GM18517 (cell line): ENCODE measurements around the gene MBP.
"Not testable (repeated sequence)": the region's sequence is repeated elsewhere in the genome, so short reads cannot be mapped to it uniquely, and the experiment has no call there.

Source experiments
- ATAC-seq: cut with Tn5 transposase; IDR thresholded peaks from one replicate; pipeline ENCODE4 v1.9.1; 2021; ENCODE audit warnings: mild to moderate bottlenecking, moderate library complexity; ENCODE audit not compliant: unreplicated experiment

MBP gene

GRCh38 chr18:77031662-77032061, 100.9 kb downstream of the MBP start:
- ATAC-seq = no peak

DNA sequence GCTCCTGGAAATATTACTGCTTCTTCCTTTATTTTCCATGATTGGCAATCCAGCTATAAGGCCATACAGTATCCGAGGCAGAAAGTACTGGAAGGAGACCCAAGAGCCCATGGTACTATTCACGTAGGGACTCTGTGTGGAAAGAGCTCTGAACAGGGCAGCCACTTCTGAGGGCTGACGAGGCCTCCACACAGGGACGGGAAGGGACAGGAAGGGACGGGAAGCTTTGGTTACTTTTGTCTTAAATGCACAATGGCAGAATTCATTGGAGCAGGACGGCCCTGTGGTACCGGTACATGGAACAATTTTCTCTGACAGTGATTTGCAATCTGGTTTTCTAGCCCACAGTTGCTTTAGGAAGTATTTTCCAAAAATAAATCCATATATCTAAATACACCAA, 102.4 kb downstream of the MBP start:
- no peak for ATAC-seq

- no peak for ATAC-seq
These were observed 106.7 kb downstream of the MBP start for GRCh38 chr18:77025831-77026363.

- no peak for ATAC-seq
These were observed 107.5 kb downstream of the MBP start for GRCh38 chr18:77025123-77025522.

DNA sequence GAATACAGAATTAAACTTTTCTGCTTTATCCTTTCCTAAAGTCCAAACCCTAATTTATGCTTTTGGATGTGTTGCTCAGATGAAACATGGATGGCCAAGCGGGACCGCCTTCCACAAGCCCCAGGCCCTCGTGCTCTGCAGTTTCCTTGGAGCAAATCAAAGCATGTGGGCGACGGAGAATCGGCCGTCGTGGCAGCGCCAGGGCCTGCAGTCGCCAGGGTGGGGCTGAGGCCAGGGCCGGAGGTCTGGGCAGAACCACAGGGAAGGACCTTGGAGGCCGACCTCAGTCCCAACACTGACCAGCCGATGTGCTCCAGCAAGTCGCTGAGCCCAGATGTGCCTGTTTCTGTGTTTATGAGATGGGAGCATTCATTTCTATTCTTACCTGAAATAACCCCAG, 108.1 kb downstream of the MBP start:
- no peak for ATAC-seq

DNA sequence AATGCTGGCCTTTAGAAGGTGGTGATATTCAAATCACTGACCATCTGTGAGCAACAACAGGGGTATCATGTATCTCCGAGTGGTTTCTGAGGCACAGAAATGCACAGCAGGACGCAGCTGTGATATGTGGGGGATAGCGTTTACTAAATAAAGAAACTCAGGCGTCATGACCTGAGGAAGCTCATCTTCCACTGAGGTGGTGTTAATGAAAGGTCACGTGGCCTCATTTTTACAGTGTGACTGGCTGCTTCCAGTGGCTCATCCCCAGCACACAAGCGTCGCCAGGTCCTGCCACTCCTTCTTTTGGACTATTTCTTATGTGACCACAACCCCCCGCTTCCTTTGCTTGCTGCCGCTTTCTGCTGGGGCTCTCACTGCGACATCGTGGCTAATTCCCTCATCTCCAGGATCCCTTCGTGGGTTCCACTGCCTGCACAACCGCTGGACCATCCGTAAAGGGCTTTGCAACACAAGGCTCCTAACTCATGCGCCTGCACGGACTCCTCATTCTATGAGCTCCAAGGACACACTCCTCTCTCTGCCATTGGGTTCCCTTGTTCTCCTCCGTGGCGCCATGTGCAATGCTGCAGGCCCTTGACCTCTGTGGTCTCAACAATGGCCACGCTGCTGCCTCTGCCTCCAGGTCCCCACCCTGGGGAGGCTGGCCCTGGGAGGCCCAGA, 109.3 kb downstream of the MBP start:
- ATAC-seq = no peak

GRCh38 chr18:77022556-77022955, 110.0 kb downstream of the MBP start:
- no peak for ATAC-seq

DNA sequence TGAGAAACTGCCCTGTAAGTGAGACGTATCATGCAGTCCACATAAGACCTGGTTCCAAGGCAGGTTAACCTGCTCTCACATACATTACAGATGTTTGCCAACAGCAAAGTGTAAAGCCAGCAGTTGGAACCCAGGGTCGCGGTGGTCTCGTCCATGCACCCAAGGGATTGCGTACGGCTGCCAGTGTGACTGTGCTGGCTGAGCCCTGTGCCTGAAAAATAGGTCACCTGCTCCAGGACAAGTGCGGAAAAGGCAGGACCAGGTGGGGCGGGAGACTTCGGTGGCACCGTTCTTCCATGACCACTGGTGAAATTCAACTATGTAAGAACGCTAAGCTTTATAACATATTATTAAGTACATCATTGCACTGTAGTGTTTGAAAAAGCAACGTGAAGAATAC, 110.5 kb downstream of the MBP start:
- ATAC-seq = no peak

DNA sequence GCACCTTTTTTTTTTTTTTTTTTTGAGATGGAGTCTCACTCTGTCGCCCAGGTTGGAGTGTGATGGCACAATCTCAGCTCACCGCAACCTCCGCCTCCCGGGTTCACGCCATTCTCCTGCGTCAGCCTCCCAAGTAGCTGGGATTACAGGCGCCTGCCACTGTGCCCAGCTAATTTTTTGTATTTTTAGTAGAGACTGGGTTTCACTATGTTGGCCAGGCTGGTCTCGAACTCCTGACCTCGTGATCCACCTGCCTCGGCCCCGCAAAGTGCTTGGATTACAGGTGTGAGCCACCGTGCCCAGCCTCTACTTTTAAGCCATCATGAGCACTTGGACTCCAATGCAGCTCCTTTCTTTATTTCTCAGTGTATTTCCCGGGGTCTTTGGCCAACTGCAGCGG, 111.1 kb downstream of the MBP start:
- not testable (repeated sequence) for ATAC-seq

DNA sequence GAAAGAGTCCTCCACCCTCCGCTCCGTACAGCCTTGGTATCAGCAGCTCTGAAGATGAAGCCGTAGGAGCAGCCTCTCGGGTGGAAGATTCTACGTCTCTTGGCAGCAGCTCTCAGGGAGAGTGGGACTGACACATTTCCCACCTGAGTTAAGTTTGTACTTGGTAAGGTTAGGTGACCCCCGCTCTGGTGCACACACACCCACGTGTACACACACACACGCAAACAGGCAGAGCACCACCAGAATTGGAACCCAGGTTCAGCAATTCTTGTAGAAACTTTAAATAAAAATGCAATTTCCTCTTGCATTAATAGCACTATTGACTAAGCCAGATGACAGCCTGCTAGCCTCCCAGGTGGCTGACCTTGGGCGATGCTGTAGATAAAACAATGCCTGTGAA, 111.5 kb downstream of the MBP start:
- no peak for ATAC-seq

- no peak for ATAC-seq
These were observed 112.0 kb downstream of the MBP start for GRCh38 chr18:77020561-77020960.

GRCh38 chr18:77019641-77020040, 112.9 kb downstream of the MBP start:
- ATAC-seq = no peak

- not testable (repeated sequence) for ATAC-seq
These were observed 113.9 kb downstream of the MBP start for GRCh38 chr18:77018650-77019049.

GRCh38 chr18:77017355-77017754, 115.2 kb downstream of the MBP start:
- ATAC-seq = no peak

DNA sequence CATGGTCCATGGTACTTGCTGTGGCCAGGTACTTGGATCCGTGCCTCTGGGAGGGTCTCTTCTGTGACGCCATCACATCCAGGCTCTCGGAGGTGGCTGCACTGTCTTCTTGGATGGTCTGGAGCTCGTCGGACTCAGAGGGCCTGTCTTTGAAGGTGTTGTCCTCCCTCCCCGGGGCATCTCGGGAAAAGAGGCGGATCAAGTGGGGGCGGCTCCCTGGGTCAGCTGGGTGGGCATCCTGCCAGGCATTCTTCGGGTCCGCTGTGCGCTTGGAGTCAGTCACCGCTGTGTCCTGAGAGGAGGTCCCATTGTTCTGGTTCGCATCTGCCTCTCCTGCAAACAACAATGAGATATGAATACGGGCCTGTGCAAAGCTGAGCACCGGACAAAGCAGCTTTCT, 115.6 kb downstream of the MBP start:
- no peak for ATAC-seq

- ATAC-seq = no peak
These were observed 116.5 kb downstream of the MBP start for GRCh38 chr18:77015771-77016710.

GRCh38 chr18:77015169-77015568, 117.4 kb downstream of the MBP start:
- ATAC-seq = no peak

- ATAC-seq = no peak
These were observed 118.0 kb downstream of the MBP start for GRCh38 chr18:77014538-77014937.

GRCh38 chr18:77013811-77014521, 118.6 kb downstream of the MBP start:
- ATAC-seq = no peak

GRCh38 chr18:77012806-77013541, 119.6 kb downstream of the MBP start:
- no peak for ATAC-seq

DNA sequence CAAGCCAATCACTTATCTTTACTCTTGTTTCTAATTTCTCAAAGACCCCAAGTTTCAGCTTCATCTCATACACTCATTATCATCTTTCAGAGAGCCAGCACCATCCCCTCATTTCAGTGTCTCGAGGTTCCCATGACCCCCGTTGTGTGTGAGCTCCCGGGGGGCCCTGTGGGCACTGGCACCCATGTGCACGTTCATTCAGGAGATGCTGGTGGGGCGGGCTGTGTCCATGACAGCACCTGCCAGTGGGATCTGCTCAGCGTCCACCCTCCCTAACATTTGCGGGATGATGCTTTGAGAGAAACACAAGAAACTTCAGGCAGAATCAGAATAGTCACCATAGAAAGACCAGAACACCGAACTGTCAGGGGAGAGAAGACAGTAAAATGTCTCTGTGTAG, 120.5 kb downstream of the MBP start:
- ATAC-seq = no peak
